Stimulated activated CD4-positive, alpha-beta T cell treated with anti-CD3 and anti-CD28 coated beads, Interleukin-1b, Interleukin-23, amount 100 ng/mL, for 48 hours (primary cell): ENCODE results near the gene MYCBP.
"Not testable (repeated sequence)": the region's sequence is repeated elsewhere in the genome, so short reads cannot be mapped to it uniquely, and the experiment has no call there.

ENCODE experiments used
- DNase-seq: peaks from one replicate; pipeline ENCODE4 v3.0.0-alpha.2; 2020

Gene MYCBP

DNA sequence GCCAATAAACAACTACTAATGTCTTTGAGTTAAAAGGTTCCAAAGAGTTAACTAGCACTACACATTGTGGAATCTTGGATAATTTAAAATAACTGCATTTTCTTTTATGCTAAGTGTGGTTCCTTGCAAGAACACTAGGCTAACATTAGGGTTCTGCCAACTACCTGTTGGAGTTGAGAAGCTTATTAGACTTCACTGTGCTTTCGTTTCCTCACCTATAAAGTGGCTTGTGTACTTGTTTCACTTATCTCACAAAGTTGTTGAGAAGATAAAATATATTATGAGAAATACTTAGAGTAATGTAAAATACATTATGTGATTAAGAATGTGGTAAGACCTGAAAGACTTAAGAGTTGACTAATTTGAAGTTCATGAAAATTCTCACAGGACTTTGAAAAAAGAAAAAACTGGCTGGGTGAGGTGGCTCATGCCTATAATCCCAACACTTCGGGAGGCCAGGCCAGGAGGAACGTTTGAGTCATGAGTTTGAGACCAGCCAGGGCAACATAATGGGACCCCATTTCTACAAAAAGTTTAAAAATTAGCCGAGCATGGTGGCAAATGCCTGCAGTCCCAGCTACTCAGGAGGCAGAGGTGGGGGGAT lies 7.9 kb downstream of the MYCBP start:
- no peak for DNase-seq

- no peak for DNase-seq
Measured at GRCh38 chr1:38860454-38860795, 12.7 kb downstream of the MYCBP start.

GRCh38 chr1:38859561-38860453 lies 13.3 kb downstream of the MYCBP start, which contains the start of gene RRAGC:
Gene RRAGC, minus strand, starts transcription at chr1:38859772. Its CDS starts 126 bp downstream, at chr1:38859646.
- DNase-seq, result peak; percentile 98

GRCh38 chr1:38858833-38859560 lies 14.2 kb downstream of the MYCBP start:
- peak; percentile 64 for DNase-seq

- DNase-seq, result no peak
Measured at GRCh38 chr1:38852780-38853179, 20.4 kb downstream of the MYCBP start.

GRCh38 chr1:38848071-38848470 lies 25.1 kb downstream of the MYCBP start:
- DNase-seq, result no peak

DNA sequence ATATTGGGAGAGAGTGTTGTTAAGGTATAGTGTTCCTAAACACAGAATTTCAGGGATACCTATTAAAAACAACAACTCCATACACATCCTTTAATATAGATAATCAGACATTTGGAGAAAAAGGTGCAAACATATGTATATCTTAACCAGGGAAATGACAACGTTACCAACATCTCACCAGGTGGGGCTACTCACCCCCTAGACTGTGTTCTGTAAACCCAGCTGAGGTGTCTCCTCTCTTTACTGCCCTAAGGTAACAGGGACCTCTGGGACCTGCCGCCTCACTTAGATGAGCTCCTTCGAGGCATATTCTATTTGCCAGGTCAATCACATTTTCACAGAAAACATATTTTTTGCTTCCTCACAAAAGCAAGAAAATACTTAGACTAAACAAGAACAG lies 26.9 kb downstream of the MYCBP start:
- no peak for DNase-seq

DNA sequence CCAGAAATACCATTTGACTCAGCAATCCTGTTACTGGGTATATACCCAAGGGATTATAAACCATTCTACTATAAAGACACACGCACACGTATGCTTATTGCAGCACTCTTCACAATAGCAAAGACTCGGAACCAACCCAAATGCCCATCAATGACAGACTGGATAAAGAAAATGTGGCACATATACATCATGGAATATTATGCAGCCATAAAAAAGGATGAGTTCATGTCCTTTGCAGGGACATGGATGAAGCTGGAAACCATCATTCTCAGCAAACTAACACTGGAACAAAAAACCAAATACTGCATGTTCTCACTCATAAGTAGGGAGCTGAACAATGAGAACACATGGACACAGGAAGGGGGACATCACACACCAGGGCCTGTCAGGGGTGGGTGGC lies 28.1 kb downstream of the MYCBP start:
- DNase-seq, result not testable (repeated sequence)

- no peak for DNase-seq
Measured at GRCh38 chr1:38840281-38840680, 32.9 kb downstream of the MYCBP start.

GRCh38 chr1:38839363-38839762 lies 33.8 kb downstream of the MYCBP start:
- no peak for DNase-seq

DNA sequence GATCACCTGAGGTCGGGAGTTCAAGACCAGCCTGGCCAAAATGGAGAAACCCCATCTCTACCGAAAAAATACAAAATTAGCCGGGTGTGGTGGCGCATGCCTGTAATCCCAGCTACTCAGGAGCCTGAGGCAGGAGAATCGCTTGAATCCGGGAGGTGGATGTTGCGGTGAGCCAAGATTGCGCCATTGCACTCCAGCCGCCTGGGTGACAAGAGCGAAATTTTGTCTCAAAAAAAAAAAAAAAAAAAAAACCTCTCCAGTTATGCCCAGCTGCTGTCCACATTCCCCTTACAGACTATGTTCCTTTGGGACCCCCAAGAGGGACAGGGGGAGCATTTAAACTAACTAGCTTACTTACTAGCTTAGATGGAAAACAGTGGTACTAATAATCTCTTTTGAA lies 36.8 kb downstream of the MYCBP start:
- DNase-seq, result not testable (repeated sequence)

DNA sequence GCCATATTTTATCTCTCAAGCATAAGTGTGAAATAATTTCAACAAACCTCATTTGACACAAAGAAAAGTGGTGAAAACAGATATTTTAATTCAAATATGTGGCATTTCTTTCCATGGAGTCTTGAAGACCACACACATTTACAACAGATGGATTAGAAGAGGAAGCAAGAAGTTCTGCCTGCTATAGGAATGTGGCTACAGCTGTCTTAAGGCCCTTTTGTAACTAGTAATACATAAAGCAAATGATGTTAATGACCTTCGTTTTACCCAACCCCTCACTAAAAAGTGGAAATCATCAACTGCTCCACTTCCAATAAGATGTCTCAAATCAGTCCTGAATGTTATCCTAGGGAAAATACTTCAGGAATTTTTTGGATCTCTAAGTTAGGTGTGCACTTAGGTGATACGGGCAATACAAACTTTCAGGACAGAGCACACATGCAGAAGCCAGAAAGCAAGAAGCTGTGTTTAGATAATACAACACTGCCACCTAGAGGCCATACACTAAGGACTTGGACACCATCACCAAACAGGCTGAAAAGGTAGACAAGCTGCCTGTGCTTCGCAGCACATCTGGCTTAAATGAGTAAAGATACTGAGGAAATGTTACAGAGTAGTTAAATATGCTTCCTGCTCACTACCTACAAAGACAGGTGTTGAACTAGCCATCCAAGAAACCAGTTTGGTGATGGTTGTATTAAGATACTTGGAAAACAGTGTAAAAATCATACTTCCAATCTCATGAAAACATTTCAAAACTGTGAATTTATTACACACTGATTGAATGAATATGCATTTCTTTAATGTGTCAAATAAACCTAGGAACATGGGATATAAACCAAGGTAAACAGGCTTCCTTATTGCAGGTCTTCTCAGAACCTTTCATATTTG lies 38.0 kb downstream of the MYCBP start:
- peak; percentile 35 for DNase-seq

GRCh38 chr1:38834221-38834782 lies 38.8 kb downstream of the MYCBP start:
- no peak for DNase-seq

DNA sequence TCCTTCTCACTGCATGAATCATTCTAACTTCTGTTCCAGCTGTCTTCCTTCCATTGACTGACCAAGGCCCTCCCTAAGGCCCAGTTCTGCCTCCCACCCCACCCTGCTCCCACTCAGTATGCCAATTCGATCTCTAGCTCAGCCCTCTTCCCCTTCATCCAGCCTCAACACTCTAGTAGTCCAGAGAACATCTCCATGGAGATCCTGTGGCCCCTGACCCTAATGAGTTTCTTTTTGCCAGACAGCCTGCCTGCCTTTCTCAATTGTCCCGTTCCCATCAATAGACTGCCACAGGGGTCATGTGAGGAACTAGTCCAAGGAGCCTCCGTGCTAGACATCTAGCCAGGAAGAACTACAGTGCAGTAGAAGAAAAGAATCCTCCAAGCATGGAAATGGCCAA lies 40.0 kb downstream of the MYCBP start:
- DNase-seq, result no peak

DNA sequence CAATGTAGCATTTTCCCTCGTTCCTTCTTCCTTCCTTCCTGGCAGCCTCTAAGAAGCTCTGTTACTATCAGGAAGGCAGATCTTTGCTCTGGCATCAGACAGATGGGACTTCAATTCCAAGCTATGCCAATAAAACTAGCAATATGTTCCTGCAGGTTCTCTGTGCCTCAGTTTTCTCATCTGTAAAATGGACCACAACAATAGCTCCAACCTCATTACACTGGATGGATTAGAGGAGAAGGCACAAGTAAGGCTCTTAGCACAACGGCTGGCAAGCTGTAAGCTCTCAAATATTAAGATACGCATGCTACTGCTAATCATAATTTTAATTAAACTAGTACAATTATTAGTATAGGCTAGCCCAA lies 40.8 kb downstream of the MYCBP start:
- DNase-seq, result no peak

GRCh38 chr1:38831731-38832369 lies 41.3 kb downstream of the MYCBP start:
- DNase-seq, result no peak

- no peak for DNase-seq
Measured at GRCh38 chr1:38829368-38829767, 43.8 kb downstream of the MYCBP start.

DNA sequence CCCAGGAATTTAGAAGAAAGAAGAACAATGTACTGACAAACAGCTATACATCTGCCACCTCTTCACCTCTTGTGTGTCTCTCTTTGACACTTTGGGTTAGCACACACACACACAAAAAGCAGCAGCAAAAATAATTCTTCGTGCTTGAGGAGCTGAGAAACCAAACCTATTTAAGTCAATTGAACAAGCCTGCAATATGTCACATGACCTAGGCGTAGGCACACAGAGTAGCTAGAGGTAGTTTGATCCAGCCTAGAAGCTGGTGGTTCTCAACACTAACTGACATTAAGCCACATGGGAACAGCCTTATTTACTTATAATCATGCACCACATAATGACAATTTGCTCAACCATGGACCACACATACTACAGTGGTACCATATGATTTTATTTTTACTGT lies 45.8 kb downstream of the MYCBP start:
- DNase-seq, result no peak

DNA sequence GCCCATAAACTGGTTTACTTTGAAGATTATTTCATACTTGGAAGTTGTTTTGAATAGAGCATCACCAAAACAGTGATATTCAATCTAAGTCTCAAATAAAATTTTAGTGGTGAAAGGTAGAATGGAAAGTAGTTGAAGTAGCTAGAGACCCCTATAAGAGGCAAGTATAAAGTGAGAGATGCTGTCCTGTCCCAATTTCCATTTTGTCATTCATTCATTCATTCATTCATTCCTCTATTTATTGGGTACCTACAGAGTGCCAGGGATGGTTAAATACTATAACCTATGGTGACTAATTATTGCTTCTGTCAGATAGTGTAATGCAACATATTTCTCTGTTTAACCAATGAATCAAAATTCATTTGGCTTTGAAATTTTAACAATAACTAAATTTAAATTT lies 46.3 kb downstream of the MYCBP start:
- no peak for DNase-seq

DNA sequence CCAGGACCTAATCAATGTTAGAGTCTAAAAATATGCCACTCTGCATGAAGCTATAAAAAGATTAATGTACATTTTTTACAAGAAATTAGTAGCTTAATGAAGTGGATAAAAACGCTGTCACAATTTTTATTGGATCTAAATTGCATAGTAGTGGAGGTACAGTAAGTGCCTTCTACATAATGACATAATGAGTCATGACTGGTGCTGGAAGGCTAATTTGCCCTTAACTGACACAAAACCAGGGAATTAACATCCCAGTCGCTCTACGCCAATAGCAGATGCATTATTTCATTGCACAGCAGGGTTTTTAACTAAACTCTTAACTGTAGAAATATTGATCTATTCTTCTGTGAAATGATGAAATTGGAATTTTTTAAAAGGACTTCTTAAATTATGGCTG lies 46.9 kb downstream of the MYCBP start:
- DNase-seq, result no peak

DNA sequence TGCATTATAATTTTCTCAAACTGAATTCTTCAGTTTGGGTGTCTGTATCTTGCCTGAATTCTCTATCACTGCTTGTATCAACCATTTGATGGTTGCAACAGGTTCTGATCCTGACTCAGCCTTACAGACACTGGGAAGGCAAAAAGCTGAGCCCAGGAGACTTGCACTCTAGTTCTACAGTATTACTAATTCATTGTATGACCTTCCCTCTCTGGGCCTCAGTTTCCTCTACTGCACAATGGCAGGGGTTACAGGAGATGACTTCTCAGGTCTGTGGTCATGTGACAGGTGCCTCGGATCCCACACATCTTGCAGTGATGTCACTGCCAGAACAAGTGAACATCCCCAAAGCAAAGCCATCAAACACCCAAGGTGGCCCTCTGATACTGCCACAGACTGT lies 52.3 kb downstream of the MYCBP start:
- DNase-seq, result no peak

DNA sequence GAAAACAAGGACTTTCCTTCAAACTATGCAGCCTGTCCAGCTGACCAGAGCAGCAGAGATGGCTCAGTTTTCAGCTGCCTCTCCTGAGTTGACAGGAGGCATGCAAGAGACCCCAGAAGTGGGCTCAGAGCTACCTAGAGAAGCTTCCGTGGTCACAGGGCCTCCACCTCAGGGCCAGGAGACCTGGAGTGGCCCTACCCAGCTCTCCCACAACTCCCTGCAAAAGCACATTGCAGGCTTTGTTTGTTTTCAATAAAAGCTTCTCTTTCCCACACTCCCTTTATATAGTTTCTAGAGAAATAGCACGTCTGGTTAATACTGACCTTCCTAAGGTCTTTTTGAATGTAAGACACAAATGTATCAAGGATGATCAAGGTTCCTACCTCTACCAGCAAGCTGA lies 53.6 kb downstream of the MYCBP start:
- DNase-seq, result no peak
